Hepatocyte (in vitro differentiated cells): ENCODE measurements around the gene CFTR. TPM values are rescaled to one million over a fixed set of nuclear protein-coding genes. Genes with fewer than 3 reads are reported as not detected.

ENCODE experiments used
- DNase-seq: peaks from one replicate; pipeline ENCODE4 v3.0.0-alpha.2; 2016; ENCODE audit warnings: low spot score
- H2AFZ ChIP-seq: fragments of 200-600 bp; sonication (generic); 2 replicates; pipeline ENCODE4 v1.6.0; 2016; ENCODE audit warnings: antibody characterized with exemption, mild to moderate bottlenecking
- H3K27ac ChIP-seq: fragments of 200-600 bp; sonication (generic); 2 replicates; pipeline ENCODE4 v1.5.1; 2016; ENCODE audit warnings: mild to moderate bottlenecking
- H3K27me3 ChIP-seq: fragments of 200-600 bp; sonication (generic); 2 replicates; pipeline ENCODE4 v1.6.1; 2016
- H3K36me3 ChIP-seq: fragments of 200-600 bp; sonication (generic); replicated peaks from 2 replicates; pipeline ENCODE4 v1.5.1; 2016; ENCODE audit warnings: low read depth; ENCODE audit not compliant: insufficient read depth
- H3K4me1 ChIP-seq: fragments of 200-600 bp; sonication (generic); 2 replicates; pipeline ENCODE4 v1.5.1; 2016; ENCODE audit warnings: mild to moderate bottlenecking, moderate library complexity; ENCODE audit not compliant: insufficient read depth
- H3K4me2 ChIP-seq: fragments of 200-600 bp; sonication (generic); 2 replicates; pipeline ENCODE4 v1.6.0; 2016
- H3K4me3 ChIP-seq: fragments of 200-600 bp; sonication (generic); 2 replicates; pipeline ENCODE4 v1.5.1; 2016; ENCODE audit warnings: mild to moderate bottlenecking
- H3K79me2 ChIP-seq: fragments of 200-600 bp; sonication (generic); 2 replicates; pipeline ENCODE4 v1.6.0; 2017; ENCODE audit warnings: mild to moderate bottlenecking
- H3K9me2 ChIP-seq: fragments of 200-600 bp; sonication (generic); replicated peaks from 2 replicates; pipeline ENCODE4 v1.6.0; 2017; ENCODE audit warnings: mild to moderate bottlenecking; ENCODE audit not compliant: insufficient read depth
- H3K9me3 ChIP-seq: fragments of 200-600 bp; sonication (generic); 2 replicates; pipeline ENCODE4 v1.5.1; 2016; ENCODE audit warnings: low read depth, mild to moderate bottlenecking
- H4K20me1 ChIP-seq: fragments of 200-600 bp; sonication (generic); 2 replicates; pipeline ENCODE4 v1.6.0; 2016; ENCODE audit warnings: mild to moderate bottlenecking; ENCODE audit not compliant: insufficient read depth, poor library complexity, severe bottlenecking
- CTCF ChIP-seq: fragments of 200-600 bp; sonication (generic); IDR thresholded peaks from 2 replicates; pipeline ENCODE4 v1.5.1; 2016; ENCODE audit warnings: antibody characterized with exemption, mild to moderate bottlenecking; ENCODE audit not compliant: poor library complexity
- EZH2 ChIP-seq: fragments of 200-600 bp; sonication (generic); IDR thresholded peaks from 2 replicates; pipeline ENCODE4 v1.6.1; 2016; ENCODE audit warnings: antibody characterized with exemption, mild to moderate bottlenecking, borderline replicate concordance
- EZH2phosphoT487 ChIP-seq: fragments of 200-600 bp; sonication (generic); IDR thresholded peaks from one replicate; pipeline ENCODE4 v1.6.1; 2018; ENCODE audit warnings: antibody characterized with exemption, mild to moderate bottlenecking, low read depth, moderate library complexity; ENCODE audit not compliant: unreplicated experiment, severe bottlenecking
- WGBS: methylation state at CpG from one replicate; pipeline ENCODE4 v1.1.6; 2016; ENCODE audit warnings: low lambda C conversion rate; ENCODE audit errors: missing lambda C conversion rate; 5-methylcytosine and 5-hydroxymethylcytosine counted together
- polyA plus RNA-seq: library from polyadenylated mRNA; unstranded; fragments of >200 nt; fragmentation: Nextera tagmentation; extraction: Ambion mirVana; gene quantifications from 2 replicates; pipeline ENCODE4 v1.2.1, GENCODE V29; 2016
- total RNA-seq: library from RNA; depleted of rRNA; stranded (reverse); fragments of >200 nt; gene quantifications from 2 replicates; pipeline ENCODE4 v1.2.3, GENCODE V29; 2014

CFTR gene
- total and polyA plus RNA-seq, 2 experiments from 2014 or later: 29.8 to 72.9 TPM

GRCh38 chr7:117648203-117648866 lies 168.5 kb downstream of the CFTR start:
- no peak for DNase-seq
- H3K79me2 ChIP-seq: no peaks in the 10 kb centered on the region
- no peaks in the 10 kb centered on the region for H3K36me3 ChIP-seq
- WGBS: 92% methylated on average over 5 of the region's 5 CpGs
- H2AFZ ChIP-seq: no peak overlapping the region
- no peaks in the 10 kb centered on the region for H3K4me1 ChIP-seq
- H3K4me2 ChIP-seq: no peak overlapping the region
- TF ChIP-seq EZH2phosphoT487 (no peak), EZH2 (no peak), CTCF (no peak)
- H4K20me1 ChIP-seq: no peaks in the 10 kb centered on the region
- no peak overlapping the region for H3K4me3 ChIP-seq
- no peaks in the 10 kb centered on the region for H3K9me3 ChIP-seq
- H3K9me2 ChIP-seq: no peaks in the 10 kb centered on the region
- H3K27me3 ChIP-seq: no peaks in the 10 kb centered on the region
- no peak overlapping the region for H3K27ac ChIP-seq

GRCh38 chr7:117652943-117653680 lies 173.3 kb downstream of the CFTR start:
- Histone ChIP-seq H3K9me3 (no peaks in the 10 kb centered on the region), H3K4me3 (no peak overlapping the region), H3K4me2 (no peak overlapping the region), H3K36me3 (no peaks in the 10 kb centered on the region), H3K27me3 (no peaks in the 10 kb centered on the region), H2AFZ (no peak overlapping the region), H4K20me1 (no peaks in the 10 kb centered on the region), H3K79me2 (no peaks in the 10 kb centered on the region), H3K27ac (no peak overlapping the region), H3K4me1 (no peaks in the 10 kb centered on the region), H3K9me2 (no peaks in the 10 kb centered on the region)
- TF ChIP-seq EZH2phosphoT487: no peak
- TF ChIP-seq CTCF: no peak
- no peak for TF ChIP-seq EZH2
- DNase-seq: no peak
- WGBS: 89% methylated on average over 4 of the region's 4 CpGs

- H3K4me3 ChIP-seq: no peak overlapping the region
- no peak for TF ChIP-seq CTCF
- no peak for TF ChIP-seq EZH2phosphoT487
- no peak for TF ChIP-seq EZH2
- no peaks in the 10 kb centered on the region for H3K79me2 ChIP-seq
- H4K20me1 ChIP-seq: no peaks in the 10 kb centered on the region
- H3K9me3 ChIP-seq: no peaks in the 10 kb centered on the region
- no peak overlapping the region for H3K4me2 ChIP-seq
- no peaks in the 10 kb centered on the region for H3K4me1 ChIP-seq
- H2AFZ ChIP-seq: no peak overlapping the region
- no peaks in the 10 kb centered on the region for H3K36me3 ChIP-seq
- H3K27me3 ChIP-seq: no peaks in the 10 kb centered on the region
- WGBS: 100% methylated on average over 1 of the region's 1 CpG
- H3K27ac ChIP-seq: no peak overlapping the region
- no peaks in the 10 kb centered on the region for H3K9me2 ChIP-seq
- no peak for DNase-seq
Measured at GRCh38 chr7:117654780-117655179, 175.0 kb downstream of the CFTR start.
